Measurements from ENCODE around the gene PLPPR5. TPM values are rescaled to one million over a fixed set of nuclear protein-coding genes. Genes with fewer than 3 reads are reported as not detected.

PLPPR5 gene
- total RNA-seq, 1 experiment from 2014 or later = not detected

DNA sequence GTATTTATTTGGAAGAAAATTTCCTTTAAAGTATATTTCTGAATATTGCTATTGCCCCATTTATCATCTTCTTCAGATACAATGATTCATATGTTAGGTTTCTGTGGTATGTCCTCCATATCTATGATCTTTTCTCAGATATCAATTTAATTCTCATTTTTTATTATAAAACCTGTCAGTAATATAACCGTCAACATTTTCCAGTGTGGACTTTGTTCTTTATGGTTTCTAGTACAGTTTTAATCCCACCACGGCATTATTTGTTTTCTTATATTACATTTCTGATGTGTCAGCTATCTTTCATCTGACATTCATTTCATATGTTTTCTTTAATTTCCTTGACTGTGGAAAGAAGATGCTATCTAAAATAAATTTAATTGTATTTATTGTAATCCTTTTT, 97.9 kb downstream of the PLPPR5 start:
- no peaks in the 10 kb centered on the region for H3K4me1 Mint-ChIP-seq (ENCODE audit: low read depth, unreplicated experiment)
- no peaks in the 10 kb centered on the region for H3K36me3 Mint-ChIP-seq (ENCODE audit: insufficient read depth, unreplicated experiment)
- intact Hi-C loops (cut with micrococcal nuclease; ENCODE audit: unreplicated experiment) = no loop called here
- no peaks in the 10 kb centered on the region for H3K9me3 ChIP-seq
- ChIA-PET POLR2A (no interaction called here), CTCF (no interaction called here)
- H3K27me3 ChIP-seq (replicated peaks; ENCODE audit: control insufficient read depth, insufficient read depth, low read length) = no peaks in the 10 kb centered on the region
- no peak for DNase-seq
- H3K4me1 ChIP-seq = no peaks in the 10 kb centered on the region
- no peak overlapping the region for H3K4me3 ChIP-seq (ENCODE audit: low read depth, low read length)
- H3K4me3 Mint-ChIP-seq (ENCODE audit: unreplicated experiment) = no peak overlapping the region
- BruUV-seq (replicated peaks) = no TSS peak
- H3K27ac Mint-ChIP-seq (ENCODE audit: unreplicated experiment) = no peak overlapping the region
- H3K36me3 ChIP-seq (ENCODE audit: control insufficient read depth, insufficient read depth, low read length) = no peaks in the 10 kb centered on the region
- TF ChIP-seq, protein P1, sequence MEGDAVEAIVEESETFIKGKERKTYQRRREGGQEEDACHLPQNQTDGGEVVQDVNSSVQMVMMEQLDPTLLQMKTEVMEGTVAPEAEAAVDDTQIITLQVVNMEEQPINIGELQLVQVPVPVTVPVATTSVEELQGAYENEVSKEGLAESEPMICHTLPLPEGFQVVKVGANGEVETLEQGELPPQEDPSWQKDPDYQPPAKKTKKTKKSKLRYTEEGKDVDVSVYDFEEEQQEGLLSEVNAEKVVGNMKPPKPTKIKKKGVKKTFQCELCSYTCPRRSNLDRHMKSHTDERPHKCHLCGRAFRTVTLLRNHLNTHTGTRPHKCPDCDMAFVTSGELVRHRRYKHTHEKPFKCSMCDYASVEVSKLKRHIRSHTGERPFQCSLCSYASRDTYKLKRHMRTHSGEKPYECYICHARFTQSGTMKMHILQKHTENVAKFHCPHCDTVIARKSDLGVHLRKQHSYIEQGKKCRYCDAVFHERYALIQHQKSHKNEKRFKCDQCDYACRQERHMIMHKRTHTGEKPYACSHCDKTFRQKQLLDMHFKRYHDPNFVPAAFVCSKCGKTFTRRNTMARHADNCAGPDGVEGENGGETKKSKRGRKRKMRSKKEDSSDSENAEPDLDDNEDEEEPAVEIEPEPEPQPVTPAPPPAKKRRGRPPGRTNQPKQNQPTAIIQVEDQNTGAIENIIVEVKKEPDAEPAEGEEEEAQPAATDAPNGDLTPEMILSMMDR (IDR thresholded peaks at IDR 0.05; ENCODE audit: insufficient read depth in 1 of 2, low read depth in 1 of 2, low read length in 1 of 2, severe bottlenecking in 1 of 2, unreplicated experiment in 1 of 2) = no peak
- H3K9me3 Mint-ChIP-seq (ENCODE audit: unreplicated experiment) = no peaks in the 10 kb centered on the region
- peaks cover 2% of the 10 kb centered on the region for H3K27me3 Mint-ChIP-seq (ENCODE audit: insufficient read depth, unreplicated experiment)

DNA sequence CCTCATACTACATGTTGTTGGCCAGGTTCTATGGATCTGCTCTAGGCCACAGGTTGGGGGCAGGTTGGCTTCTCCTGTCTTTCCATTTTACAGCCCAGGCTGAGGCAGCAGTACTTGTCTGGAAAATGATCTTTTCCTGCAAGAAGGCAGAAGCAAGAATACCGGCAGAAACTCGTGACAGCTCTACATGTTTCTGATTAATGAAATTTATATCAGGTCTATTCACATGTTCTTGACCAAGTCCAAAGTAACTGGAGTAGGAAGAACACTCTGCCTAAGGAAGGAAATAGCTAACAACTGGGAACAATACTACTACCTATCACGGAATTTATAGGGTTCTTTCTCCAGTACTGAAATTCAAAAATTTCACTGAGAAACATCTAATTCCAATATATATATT, 98.3 kb downstream of the PLPPR5 start:
- no peaks in the 10 kb centered on the region for H3K4me1 ChIP-seq
- H3K36me3 Mint-ChIP-seq (ENCODE audit: insufficient read depth, unreplicated experiment) = no peaks in the 10 kb centered on the region
- H3K27me3 Mint-ChIP-seq (ENCODE audit: insufficient read depth, unreplicated experiment) = peaks cover 2% of the 10 kb centered on the region
- no peaks in the 10 kb centered on the region for H3K9me3 Mint-ChIP-seq (ENCODE audit: unreplicated experiment)
- no peak overlapping the region for H3K4me3 Mint-ChIP-seq (ENCODE audit: unreplicated experiment)
- POLR2A ChIA-PET = no interaction called here
- no peak for DNase-seq
- CTCF ChIA-PET = no interaction called here
- H3K9me3 ChIP-seq = no peaks in the 10 kb centered on the region
- no peak overlapping the region for H3K27ac Mint-ChIP-seq (ENCODE audit: unreplicated experiment)
- no peaks in the 10 kb centered on the region for H3K36me3 ChIP-seq (ENCODE audit: control insufficient read depth, insufficient read depth, low read length)
- no TSS peak for BruUV-seq (replicated peaks)
- TF ChIP-seq, protein P1 (IDR thresholded peaks at IDR 0.05; ENCODE audit: insufficient read depth in 1 of 2, low read depth in 1 of 2, low read length in 1 of 2, severe bottlenecking in 1 of 2, unreplicated experiment in 1 of 2) = no peak
- H3K4me1 Mint-ChIP-seq (ENCODE audit: low read depth, unreplicated experiment) = no peaks in the 10 kb centered on the region
- intact Hi-C loops (cut with micrococcal nuclease; ENCODE audit: unreplicated experiment) = no loop called here
- no peaks in the 10 kb centered on the region for H3K27me3 ChIP-seq (replicated peaks; ENCODE audit: control insufficient read depth, insufficient read depth, low read length)
- H3K4me3 ChIP-seq (ENCODE audit: low read depth, low read length) = no peak overlapping the region

DNA sequence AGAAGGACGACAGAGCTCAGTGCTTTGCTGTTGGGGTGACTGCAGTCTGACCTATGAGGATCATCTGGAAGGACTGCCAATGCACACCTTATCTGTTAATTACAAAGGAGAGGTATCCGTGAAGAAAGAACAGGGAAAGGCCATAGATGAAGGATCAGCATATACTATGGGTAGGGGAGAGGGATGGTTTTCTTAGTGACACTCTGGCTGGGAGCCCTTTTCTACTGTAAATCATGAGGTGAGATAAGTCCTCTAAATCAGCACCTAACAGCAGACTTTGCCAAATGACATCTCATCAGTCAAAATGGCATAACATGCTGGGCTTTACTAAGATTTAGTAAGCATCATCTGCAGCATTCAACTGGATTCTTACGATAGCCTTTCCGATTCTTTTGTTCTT, 100.0 kb downstream of the PLPPR5 start:
- POLR2A ChIA-PET = no interaction called here
- Mint-ChIP-seq H3K4me1 (ENCODE audit: low read depth, unreplicated experiment) (no peaks in the 10 kb centered on the region), H3K4me3 (ENCODE audit: unreplicated experiment) (no peak overlapping the region), H3K27me3 (ENCODE audit: insufficient read depth, unreplicated experiment) (peaks cover 2% of the 10 kb centered on the region), H3K36me3 (ENCODE audit: insufficient read depth, unreplicated experiment) (no peaks in the 10 kb centered on the region), H3K9me3 (ENCODE audit: unreplicated experiment) (no peaks in the 10 kb centered on the region), H3K27ac (ENCODE audit: unreplicated experiment) (no peak overlapping the region)
- no peaks in the 10 kb centered on the region for H3K9me3 ChIP-seq
- CTCF ChIA-PET = no interaction called here
- no peaks in the 10 kb centered on the region for H3K36me3 ChIP-seq (ENCODE audit: control insufficient read depth, insufficient read depth, low read length)
- no peak overlapping the region for H3K4me3 ChIP-seq (ENCODE audit: low read depth, low read length)
- intact Hi-C loops (cut with micrococcal nuclease; ENCODE audit: unreplicated experiment) = no loop called here
- DNase-seq = no peak
- TF ChIP-seq, protein P1 (IDR thresholded peaks at IDR 0.05; ENCODE audit: insufficient read depth in 1 of 2, low read depth in 1 of 2, low read length in 1 of 2, severe bottlenecking in 1 of 2, unreplicated experiment in 1 of 2) = no peak
- BruUV-seq (replicated peaks) = no TSS peak
- H3K27me3 ChIP-seq (replicated peaks; ENCODE audit: control insufficient read depth, insufficient read depth, low read length) = no peaks in the 10 kb centered on the region
- H3K4me1 ChIP-seq = no peaks in the 10 kb centered on the region

All from Caco-2 (cell line).